Small intestine (tissue), 7 donors: ENCODE data around the gene ETFA. TPM values are rescaled to one million over a fixed set of nuclear protein-coding genes. Genes with fewer than 3 reads are reported as not detected.
"Not testable (repeated sequence)": the region's sequence is repeated elsewhere in the genome, so short reads cannot be mapped to it uniquely, and the experiment has no call there.

Source experiments
- DNase-seq, 2 donors: peaks; one replicate each; pipeline versions ENCODE4 v3.0.0 to v3.0.0-alpha.2; 2013
- FAIRE-seq: peaks from 2 replicates; lab custom pipeline; 2012; peaks lifted over from hg19 to GRCh38; lab: Jason Lieb, UNC
- H3K27ac ChIP-seq, 3 donors: one replicate each; pipeline ENCODE4 v1.5.1; 2013; ENCODE audit warnings: low read length in 2 of 3, mild to moderate bottlenecking in 2 of 3, control low read depth in 1 of 3, inconsistent platforms in 1 of 3, low read depth in 1 of 3, moderate library complexity in 1 of 3
- H3K27me3 ChIP-seq, 3 donors: one replicate each; pipeline ENCODE4 v1.6.1; 2013; ENCODE audit warnings: low read length in 3 of 3, inconsistent platforms in 1 of 3; ENCODE audit not compliant: control insufficient read depth in 3 of 3, insufficient read depth in 3 of 3
- H3K36me3 ChIP-seq, 3 donors: one replicate each; pipeline ENCODE4 v1.6.1; 2013; ENCODE audit warnings: low read length in 3 of 3, inconsistent platforms in 1 of 3, low read depth in 1 of 3, mild to moderate bottlenecking in 1 of 3, moderate library complexity in 1 of 3; ENCODE audit not compliant: control insufficient read depth in 3 of 3, insufficient read depth in 2 of 3
- H3K4me1 ChIP-seq, 3 donors: one replicate each; pipeline ENCODE4 v1.6.1; 2013; ENCODE audit warnings: low read length in 2 of 3, inconsistent platforms in 1 of 3, low read depth in 1 of 3, mild to moderate bottlenecking in 1 of 3, moderate library complexity in 1 of 3; ENCODE audit not compliant: control insufficient read depth in 3 of 3, insufficient read depth in 2 of 3
- H3K4me3 ChIP-seq, 3 donors: one replicate each; pipeline ENCODE4 v1.5.1; 2013; ENCODE audit warnings: low read length in 3 of 3, control low read depth in 1 of 3, inconsistent platforms in 1 of 3, low read depth in 1 of 3, mild to moderate bottlenecking in 1 of 3, moderate library complexity in 1 of 3
- H3K9me3 ChIP-seq, 2 donors: one replicate each; pipeline ENCODE4 v1.6.1; 2013; ENCODE audit warnings: low read depth in 1 of 2, low read length in 1 of 2; ENCODE audit not compliant: control insufficient read depth in 2 of 2, insufficient read depth in 1 of 2
- WGBS, 3 donors: extraction: QIAGEN DNeasy Blood & Tissue Kit; methylation state at CpG; one replicate each; pipeline ENCODE4 v1.1.7; 2013; 5-methylcytosine and 5-hydroxymethylcytosine counted together
- polyA plus RNA-seq, 4 donors: library from polyadenylated mRNA; stranded (reverse) in 3 of 4; unstranded in 1 of 4; fragments of 200-250 nt in 3 of 4; fragments of 120-200 nt in 1 of 4; gene quantifications; one replicate each; pipeline versions ENCODE4 v1.2.1 to v1.2.3, GENCODE V29; 2013
- donor health status: healthy with polysubstance abuse.
- donor health status: control.
- donor health status: control.
- donor health status: Bipolar disorder and iron deficiency.
- donor health status: healthy.

ETFA gene
- polyA plus RNA-seq, 4 donors = 184 to 346 (median 213) TPM

DNA sequence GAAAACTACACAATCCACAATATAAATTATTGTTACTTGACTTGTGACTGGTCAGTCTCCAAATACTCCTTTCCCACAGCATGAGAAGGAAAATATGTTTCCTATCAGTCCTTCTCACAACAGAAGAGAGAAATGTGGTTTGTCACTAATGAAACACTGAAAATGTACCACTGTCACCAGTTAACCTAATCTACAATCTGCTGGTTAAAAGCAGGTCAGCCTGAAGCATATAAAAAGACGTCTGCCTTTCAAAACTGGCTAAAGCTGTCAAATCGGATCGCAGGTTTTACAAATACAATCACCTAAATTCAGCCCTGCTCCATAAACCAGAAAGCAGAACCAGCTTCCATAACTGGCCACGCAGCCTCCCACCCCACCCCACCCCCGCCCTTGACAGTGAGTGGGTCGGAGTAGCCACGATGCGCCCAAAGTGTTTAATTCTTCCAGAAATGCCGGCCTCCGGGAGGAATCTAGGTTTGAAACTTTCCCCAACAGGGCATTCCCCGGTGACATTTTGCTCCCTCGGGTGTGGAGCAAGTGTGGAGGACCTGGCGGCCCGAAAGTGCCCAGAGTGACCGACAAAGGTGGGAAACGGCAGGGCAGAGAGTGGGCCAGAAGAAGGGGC lies 682 bp downstream of the ETFA start:
- no peak for DNase-seq

DNA sequence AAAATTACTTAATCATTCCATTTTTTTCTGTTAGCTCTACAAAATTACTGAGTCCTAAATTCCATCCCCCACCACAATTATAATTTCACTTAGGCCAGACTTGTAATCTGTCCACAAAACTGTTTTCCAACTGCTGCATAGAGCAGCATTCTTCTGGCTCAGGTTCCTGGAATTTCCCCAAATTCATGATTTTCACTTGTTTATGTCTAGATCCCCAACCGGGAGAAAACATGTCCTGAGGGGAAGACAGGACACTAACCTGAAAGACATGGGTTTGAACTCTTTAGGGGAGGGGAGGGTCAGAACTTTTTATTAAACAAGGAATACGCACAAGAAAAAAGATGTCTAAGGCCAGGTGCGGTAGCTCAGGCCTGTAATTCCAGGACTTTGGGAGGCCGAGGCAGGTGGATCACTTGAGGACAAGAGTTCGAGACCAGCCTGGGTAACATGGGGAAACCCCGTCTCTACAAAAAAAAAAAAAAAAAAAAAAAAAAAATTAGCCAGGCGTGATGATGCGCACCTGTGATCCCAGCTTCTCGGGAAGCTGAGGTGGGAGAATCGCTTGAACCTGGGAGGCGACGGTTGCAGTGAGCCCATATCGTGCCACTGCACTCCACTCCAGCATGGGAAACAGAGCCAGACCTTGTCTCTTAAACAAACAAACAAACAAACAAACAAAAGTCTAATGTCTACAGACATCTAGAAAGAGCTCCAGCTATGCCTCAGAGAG lies 1.5 kb downstream of the ETFA start:
- 80 to 87% (median 84%) methylated on average over 11 to 13 of the region's 13 CpGs for WGBS, 3 donors

More for the DNA sequence above, 682 bp downstream of the ETFA start:
- peaks cover 0 to 6% (median 0%) of the 10 kb centered on the region in 3 donors for H3K4me1 ChIP-seq
- FAIRE-seq = no peak
- H3K4me3 ChIP-seq = peak overlapping the region; percentile 78 to 88 (median 80)
- peaks cover 0 to 2% (median 0%) of the 10 kb centered on the region in 3 donors for H3K27me3 ChIP-seq
- H3K9me3 ChIP-seq = no peaks in the 10 kb centered on the region
- WGBS, 3 donors = 0% methylated on average over 16 of the region's 16 CpGs
- peak overlapping the region; percentile 80 to 92 (median 82) for H3K27ac ChIP-seq
- H3K36me3 ChIP-seq = peaks cover 0 to 3% (median 0%) of the 10 kb centered on the region in 3 donors

DNA sequence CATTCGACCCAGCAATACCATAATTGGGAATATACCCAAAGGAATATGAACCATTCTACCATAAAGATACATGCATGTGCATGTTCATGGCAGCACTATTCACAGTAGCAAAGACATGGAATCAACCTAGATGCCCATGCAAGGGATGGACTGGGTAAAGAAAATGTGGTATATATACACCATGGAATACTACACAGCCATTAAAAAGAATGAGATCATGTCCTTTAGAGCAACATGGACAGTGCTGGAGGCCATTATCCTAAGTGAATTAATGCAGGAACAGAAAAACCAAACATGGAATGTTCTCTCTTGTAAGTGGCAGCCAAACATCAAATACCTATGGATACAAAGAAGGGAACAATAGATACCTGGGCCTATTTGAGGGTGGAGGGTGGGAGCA lies 7.4 kb downstream of the ETFA start:
- H3K27me3 ChIP-seq = no peaks in the 10 kb centered on the region
- DNase-seq (no peak), FAIRE-seq (no peak)
- peaks cover 0 to 5% of the 10 kb centered on the region in 2 donors for H3K9me3 ChIP-seq
- no peak overlapping the region for H3K27ac ChIP-seq
- peaks cover 2 to 4% (median 3%) of the 10 kb centered on the region in 3 donors for H3K4me1 ChIP-seq
- H3K36me3 ChIP-seq = peaks cover 0 to 5% (median 0%) of the 10 kb centered on the region in 3 donors
- no peak overlapping the region for H3K4me3 ChIP-seq
- 87 to 90% (median 90%) methylated on average over 1 of the region's 1 CpG for WGBS, 3 donors

More for the DNA sequence above, 1.5 kb downstream of the ETFA start:
- FAIRE-seq (no peak), DNase-seq (no peak)
- Histone ChIP-seq H3K27ac (no peak overlapping the region), H3K4me3 (peak overlapping the region in 2 of 3 donors; percentile 78 to 88), H3K9me3 (no peaks in the 10 kb centered on the region), H3K36me3 (peaks cover 0 to 3% (median 0%) of the 10 kb centered on the region in 3 donors), H3K4me1 (peaks cover 0 to 6% (median 0%) of the 10 kb centered on the region in 3 donors), H3K27me3 (no peaks in the 10 kb centered on the region)

DNA sequence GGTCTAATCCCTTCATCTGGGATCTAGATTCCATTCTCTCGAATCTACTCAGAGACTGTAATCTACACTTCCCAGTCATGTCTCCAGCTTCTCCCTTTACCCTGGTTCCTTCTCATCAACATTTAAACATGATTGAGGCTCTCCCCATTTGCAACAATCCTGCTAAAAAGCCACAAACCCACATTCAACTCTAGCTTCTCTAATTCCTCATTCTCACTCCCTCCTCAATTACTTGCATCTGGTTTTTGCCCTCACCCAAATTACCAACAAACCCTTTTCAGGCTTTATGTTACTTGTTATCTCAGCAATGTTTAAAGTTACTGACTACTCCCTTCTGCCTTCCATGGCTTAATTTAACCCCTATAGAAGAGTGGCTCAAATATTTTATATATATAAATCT lies 11.5 kb downstream of the ETFA start:
- H3K27me3 ChIP-seq = no peaks in the 10 kb centered on the region
- H3K9me3 ChIP-seq = peaks cover 0 to 5% of the 10 kb centered on the region in 2 donors
- H3K4me3 ChIP-seq = no peak overlapping the region
- peaks cover 2 to 4% (median 3%) of the 10 kb centered on the region in 3 donors for H3K4me1 ChIP-seq
- H3K36me3 ChIP-seq = peaks cover 0 to 2% (median 0%) of the 10 kb centered on the region in 3 donors
- FAIRE-seq = no peak
- WGBS, 3 donors = 69 to 86% (median 80%) methylated on average over 1 of the region's 1 CpG
- no peak for DNase-seq
- peak overlapping the region in 1 of 3 donors; percentile 5 for H3K27ac ChIP-seq

DNA sequence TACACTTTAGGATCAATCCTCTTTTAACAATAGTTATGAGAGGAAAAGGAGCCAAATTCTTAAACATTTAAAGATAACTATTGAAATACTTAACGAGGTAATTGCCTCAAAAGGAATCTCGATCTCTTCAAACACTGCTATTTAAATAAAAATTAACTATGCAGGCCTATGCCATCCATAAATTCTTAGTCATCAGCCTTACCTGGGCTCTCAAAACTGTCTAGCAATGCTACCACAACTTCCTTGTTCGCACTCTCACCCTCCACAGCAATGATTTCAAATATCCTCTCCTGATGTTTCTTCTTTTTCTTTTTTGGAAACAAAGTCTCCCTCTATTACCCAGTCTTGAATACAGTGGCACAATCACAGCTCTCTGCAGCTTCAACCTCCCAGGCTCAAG lies 12.3 kb downstream of the ETFA start:
- H3K4me1 ChIP-seq = peaks cover 2 to 4% (median 3%) of the 10 kb centered on the region in 3 donors
- H3K27ac ChIP-seq = peak overlapping the region in 1 of 3 donors; percentile 21
- H3K27me3 ChIP-seq = no peaks in the 10 kb centered on the region
- WGBS, 3 donors = 24 to 63% (median 47%) methylated on average over 3 of the region's 3 CpGs
- no peak overlapping the region for H3K4me3 ChIP-seq
- peaks cover 0 to under 1% of the 10 kb centered on the region in 2 donors for H3K9me3 ChIP-seq
- FAIRE-seq = no peak
- peak; percentile 35 to 45 for DNase-seq
- peaks cover 0 to 2% (median 0%) of the 10 kb centered on the region in 3 donors for H3K36me3 ChIP-seq

DNA sequence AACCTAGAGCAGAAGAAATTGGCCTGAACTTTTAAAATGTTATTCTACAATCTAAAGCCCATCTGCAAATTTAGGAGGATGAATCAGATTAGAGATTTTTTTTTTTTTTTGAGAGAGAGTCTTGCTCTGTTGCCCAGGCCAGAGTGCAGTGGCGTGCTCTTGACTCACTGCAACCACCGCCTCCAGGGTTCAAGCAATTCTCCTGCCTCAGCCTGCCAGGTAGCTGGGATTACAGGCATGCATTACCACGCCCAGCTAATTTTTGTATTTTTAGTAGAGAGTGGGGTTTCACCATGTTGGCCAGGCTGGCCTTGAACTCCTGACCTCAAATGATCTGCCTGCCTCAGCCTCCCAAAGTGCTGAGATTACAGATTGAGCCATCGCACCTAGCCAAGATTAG lies 13.3 kb downstream of the ETFA start:
- H3K9me3 ChIP-seq, H3K27me3 ChIP-seq, H3K36me3 ChIP-seq, H3K4me1 ChIP-seq, H3K27ac ChIP-seq, DNase-seq, FAIRE-seq, H3K4me3 ChIP-seq: not testable (repeated sequence)
- WGBS, 3 donors = 88 to 95% (median 93%) methylated on average over 4 of the region's 4 CpGs

DNA sequence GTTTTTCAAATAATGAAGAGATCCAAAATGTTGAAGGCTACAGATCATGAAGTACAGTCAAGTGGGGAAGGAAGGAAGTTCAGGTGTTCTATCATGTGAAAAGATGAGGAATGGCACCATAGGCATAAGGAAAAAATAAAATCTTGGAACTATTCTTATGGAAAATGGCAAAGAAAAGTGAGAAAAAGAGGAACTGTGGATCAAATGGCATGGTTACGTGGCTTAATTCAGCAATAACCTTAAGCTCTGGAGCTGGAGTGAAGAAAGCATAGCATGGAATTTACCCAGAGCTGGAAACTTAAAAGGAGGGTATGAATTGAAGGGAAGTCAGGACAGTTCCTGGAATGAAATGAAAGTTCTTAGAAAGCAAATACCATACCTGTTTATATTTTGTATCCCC lies 14.4 kb downstream of the ETFA start:
- WGBS, 3 donors = 92 to 100% (median 100%) methylated on average over 1 of the region's 1 CpG
- H3K27me3 ChIP-seq = no peaks in the 10 kb centered on the region
- peaks cover 2 to 4% (median 3%) of the 10 kb centered on the region in 3 donors for H3K4me1 ChIP-seq
- peaks cover 0 to 6% (median 0%) of the 10 kb centered on the region in 3 donors for H3K36me3 ChIP-seq
- no peaks in the 10 kb centered on the region for H3K9me3 ChIP-seq
- no peak overlapping the region for H3K27ac ChIP-seq
- DNase-seq (no peak), FAIRE-seq (no peak)
- no peak overlapping the region for H3K4me3 ChIP-seq

DNA sequence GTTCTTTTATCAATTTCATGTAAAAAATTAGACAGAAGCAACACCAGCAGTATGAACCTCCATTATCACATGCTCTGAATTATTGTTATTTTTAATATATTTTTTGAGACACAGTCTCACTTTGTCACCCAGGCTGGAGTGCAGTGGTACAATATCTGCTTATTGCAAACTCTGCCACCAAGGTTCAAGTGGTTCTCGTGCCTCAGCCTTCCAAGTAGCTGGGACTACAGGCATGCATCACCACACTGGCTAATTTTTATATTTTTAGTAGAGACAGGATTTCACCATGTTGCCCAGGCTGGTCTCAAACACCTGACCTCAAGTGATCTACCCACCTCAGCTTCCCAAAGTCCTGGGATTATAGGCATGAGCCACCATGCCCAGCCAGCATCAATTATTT lies 16.8 kb downstream of the ETFA start:
- H3K9me3 ChIP-seq, H3K4me3 ChIP-seq, H3K4me1 ChIP-seq, H3K27me3 ChIP-seq, H3K36me3 ChIP-seq, H3K27ac ChIP-seq, DNase-seq, FAIRE-seq: not testable (repeated sequence)
- WGBS, 3 donors = 91 to 94% (median 93%) methylated on average over 1 of the region's 1 CpG
